ENCODE measurements around the gene COX7B2.

DNA sequence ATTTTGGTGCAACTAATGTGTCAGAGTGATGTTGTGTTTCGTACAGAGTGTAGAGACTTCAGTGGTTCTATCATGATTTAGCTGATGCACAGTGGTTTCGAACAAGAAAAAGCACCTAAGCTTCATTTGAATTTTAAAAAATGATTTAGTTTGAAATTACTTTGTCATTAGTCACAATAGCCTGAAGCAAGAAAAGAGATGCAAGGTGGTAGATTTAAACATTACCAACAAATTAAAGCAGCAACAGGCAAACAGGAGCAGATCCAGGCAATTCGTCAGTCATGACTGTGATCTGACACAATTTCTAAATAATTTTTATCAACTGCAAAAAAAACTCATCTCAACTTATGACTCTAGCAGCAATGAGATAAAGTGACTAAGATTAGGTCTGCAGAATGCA, 24.6 kb upstream of the COX7B2 start:
- TF ChIP-seq, protein P1, sequence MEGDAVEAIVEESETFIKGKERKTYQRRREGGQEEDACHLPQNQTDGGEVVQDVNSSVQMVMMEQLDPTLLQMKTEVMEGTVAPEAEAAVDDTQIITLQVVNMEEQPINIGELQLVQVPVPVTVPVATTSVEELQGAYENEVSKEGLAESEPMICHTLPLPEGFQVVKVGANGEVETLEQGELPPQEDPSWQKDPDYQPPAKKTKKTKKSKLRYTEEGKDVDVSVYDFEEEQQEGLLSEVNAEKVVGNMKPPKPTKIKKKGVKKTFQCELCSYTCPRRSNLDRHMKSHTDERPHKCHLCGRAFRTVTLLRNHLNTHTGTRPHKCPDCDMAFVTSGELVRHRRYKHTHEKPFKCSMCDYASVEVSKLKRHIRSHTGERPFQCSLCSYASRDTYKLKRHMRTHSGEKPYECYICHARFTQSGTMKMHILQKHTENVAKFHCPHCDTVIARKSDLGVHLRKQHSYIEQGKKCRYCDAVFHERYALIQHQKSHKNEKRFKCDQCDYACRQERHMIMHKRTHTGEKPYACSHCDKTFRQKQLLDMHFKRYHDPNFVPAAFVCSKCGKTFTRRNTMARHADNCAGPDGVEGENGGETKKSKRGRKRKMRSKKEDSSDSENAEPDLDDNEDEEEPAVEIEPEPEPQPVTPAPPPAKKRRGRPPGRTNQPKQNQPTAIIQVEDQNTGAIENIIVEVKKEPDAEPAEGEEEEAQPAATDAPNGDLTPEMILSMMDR (IDR thresholded peaks at IDR 0.05; ENCODE audit: insufficient read depth, low read length, poor library complexity, severe bottlenecking) = no peak
- no peak for TF ChIP-seq EZH2phosphoT487 (conservative IDR thresholded peaks at IDR 0.05; ENCODE audit: low read length)

Measured in SU-DHL-6 (cell line).